IPS-18c (cell line): ENCODE results near the gene ARHGEF3.
"Not testable (repeated sequence)": the region's sequence is repeated elsewhere in the genome, so short reads cannot be mapped to it uniquely, and the experiment has no call there.

ENCODE experiments used
- H3K4me3 ChIP-seq: 2 replicates; pipeline ENCODE4 v1.7.0; 2013; ENCODE audit warnings: low read depth, mild to moderate bottlenecking, low read length, moderate library complexity; ENCODE audit not compliant: insufficient read depth
- H3K9me3 ChIP-seq: one replicate; pipeline ENCODE4 v1.6.1; 2013; ENCODE audit warnings: mild to moderate bottlenecking, low read length, moderate library complexity; ENCODE audit not compliant: control insufficient read depth, insufficient read depth

ARHGEF3 gene

GRCh38 chr3:56725175-56725574 is 76.6 kb downstream of the ARHGEF3 start:
- H3K4me3 ChIP-seq, result no peak overlapping the region
- no peaks in the 10 kb centered on the region for H3K9me3 ChIP-seq

GRCh38 chr3:56724676-56725075 is 77.1 kb downstream of the ARHGEF3 start:
- Histone ChIP-seq H3K9me3 (no peaks in the 10 kb centered on the region), H3K4me3 (no peak overlapping the region)

DNA sequence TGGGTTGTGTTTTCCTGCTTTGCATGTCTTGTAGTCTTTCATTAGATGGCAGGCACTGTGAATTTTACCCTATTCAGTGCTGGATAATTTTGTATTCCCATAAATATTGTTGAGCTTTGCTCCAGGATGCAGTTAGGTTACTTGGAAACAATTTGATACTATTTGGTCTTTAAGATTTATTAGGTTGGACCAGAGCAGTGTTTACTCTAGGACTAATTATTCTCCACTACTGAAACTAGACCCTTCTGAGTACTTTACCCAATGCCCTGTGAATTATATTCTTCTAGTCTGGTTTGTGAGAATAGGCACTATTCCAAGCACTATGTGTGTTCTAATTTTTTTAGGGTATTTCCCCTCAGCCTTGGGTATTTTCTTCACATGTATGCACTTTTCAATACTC is 80.9 kb downstream of the ARHGEF3 start:
- no peaks in the 10 kb centered on the region for H3K9me3 ChIP-seq
- no peak overlapping the region for H3K4me3 ChIP-seq

- not testable (repeated sequence) for H3K4me3 ChIP-seq, H3K9me3 ChIP-seq
These were observed 82.9 kb downstream of the ARHGEF3 start for GRCh38 chr3:56718809-56719208.

DNA sequence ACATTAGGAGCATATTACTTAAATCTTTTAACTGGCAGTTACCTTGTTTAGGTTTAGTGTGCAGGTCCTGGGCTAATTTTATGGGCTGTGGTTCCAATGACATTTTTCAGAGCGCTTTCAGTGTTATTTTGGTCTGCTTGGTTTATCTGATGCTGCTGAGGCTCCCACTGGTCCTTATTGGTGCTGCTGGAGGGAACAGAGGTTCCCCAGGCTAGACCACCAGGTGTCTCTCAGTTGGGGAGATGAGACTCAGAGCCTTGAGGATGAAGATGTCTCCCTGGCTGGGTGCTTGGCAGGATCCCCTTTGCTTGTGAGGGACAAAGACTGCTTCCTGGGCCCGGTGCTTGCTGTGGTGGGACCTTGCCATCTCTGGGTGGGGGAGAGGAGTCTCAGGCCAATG is 90.4 kb downstream of the ARHGEF3 start:
- Histone ChIP-seq H3K4me3 (no peak overlapping the region), H3K9me3 (no peaks in the 10 kb centered on the region)

DNA sequence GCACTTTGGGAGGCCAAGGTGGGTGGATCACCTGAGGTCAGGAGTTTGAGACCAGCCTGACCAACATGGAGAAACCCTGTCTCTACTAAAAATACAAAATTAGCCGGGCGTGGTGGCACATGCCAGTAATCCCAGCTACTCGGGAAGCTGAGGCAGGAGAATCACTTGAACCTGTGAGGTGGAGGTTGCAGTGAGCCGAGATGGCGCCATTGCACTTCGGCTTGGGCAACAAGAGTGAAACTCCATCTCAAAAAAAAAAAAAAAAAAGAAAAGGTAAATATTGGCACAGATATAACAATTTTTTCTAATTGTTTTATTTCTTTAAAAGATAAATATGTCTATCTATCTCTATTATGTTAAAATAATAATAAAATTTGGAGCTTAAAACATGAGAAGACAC is 94.3 kb downstream of the ARHGEF3 start:
- not testable (repeated sequence) for H3K4me3 ChIP-seq, H3K9me3 ChIP-seq

GRCh38 chr3:56706629-56707028 is 95.1 kb downstream of the ARHGEF3 start:
- Histone ChIP-seq H3K4me3 (no peak overlapping the region), H3K9me3 (no peaks in the 10 kb centered on the region)

- Histone ChIP-seq H3K4me3 (no peak overlapping the region), H3K9me3 (no peaks in the 10 kb centered on the region)
These were observed 97.0 kb downstream of the ARHGEF3 start for GRCh38 chr3:56704706-56705105.

GRCh38 chr3:56702490-56703315 is 99.0 kb downstream of the ARHGEF3 start:
- Histone ChIP-seq H3K4me3 (no peak overlapping the region), H3K9me3 (no peaks in the 10 kb centered on the region)

DNA sequence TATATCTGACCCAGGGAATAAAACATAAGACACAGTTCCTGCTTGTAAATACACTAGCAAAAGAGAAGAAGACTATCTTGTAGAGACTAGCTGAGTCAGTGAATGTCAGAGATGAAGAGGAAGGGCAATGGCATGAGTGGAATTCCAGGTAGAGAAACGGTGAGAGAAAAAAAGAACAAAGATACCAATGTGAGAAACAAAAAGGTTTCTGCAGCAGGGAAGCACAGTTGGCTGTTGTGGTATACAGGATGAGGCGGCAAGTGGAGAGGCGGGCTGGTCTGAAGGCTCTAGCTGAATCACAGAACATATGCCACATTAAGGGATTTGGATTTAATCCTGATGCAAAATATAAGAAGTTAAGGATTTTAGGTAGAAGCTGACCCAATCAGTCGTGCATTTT is 101.6 kb downstream of the ARHGEF3 start:
- no peaks in the 10 kb centered on the region for H3K9me3 ChIP-seq
- no peak overlapping the region for H3K4me3 ChIP-seq

DNA sequence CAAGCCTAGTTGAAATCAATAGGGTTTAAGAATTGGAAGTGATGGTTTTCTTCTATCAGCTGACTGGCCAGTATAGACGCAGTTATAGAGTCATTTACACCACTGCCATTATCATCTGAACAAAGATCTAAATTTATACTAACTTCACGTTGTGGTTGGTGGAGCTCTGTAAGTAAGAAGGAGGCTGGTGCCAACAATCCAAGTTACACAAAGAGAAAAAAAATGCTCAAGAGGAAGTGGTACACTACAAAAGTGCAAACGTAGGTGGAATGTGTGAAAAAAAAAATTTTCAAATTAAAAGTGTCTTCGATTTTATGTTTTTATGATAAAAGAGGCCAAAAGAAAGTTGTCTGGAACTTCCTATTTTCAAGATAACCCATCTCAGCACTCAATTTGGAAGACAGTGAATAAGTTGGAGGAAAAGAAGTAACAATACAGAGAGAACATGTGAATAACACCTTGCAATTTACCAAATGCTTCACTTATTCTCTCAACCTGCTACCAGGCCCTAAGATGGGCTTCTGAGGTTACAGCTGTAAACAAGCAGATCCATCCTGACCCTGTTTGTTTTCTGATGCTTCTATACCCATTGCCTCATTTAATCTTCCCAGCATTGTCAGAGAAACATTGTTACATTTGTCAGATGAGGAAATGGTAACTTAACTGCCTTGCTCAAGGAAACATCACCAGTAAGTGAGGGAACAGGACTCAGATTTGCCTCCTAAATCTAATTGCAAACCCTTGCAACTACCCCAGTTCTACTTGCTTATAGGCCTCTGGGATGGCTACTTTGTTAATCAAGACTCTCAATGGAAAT is 106.7 kb downstream of the ARHGEF3 start:
- no peak overlapping the region for H3K4me3 ChIP-seq

DNA sequence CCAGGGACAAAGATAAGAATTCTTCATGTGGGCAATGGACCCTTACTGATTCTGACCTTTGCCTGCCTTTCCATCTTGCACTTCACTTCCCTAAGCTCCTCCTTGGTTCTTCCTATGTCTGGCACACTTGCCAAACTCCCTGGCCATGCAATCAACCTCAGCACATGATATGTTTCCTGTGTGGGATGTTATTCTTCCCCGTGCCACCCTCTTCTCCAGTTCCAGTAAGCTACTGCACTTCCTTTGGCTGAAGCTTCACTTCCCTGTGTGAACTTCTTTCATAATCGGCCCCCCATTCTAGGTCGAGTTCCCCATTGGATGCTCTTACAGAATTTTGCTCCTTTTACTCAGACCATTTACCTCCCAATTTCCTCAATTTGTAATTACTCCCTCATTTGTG is 108.0 kb downstream of the ARHGEF3 start:
- peaks cover 2% of the 10 kb centered on the region for H3K9me3 ChIP-seq
- no peak overlapping the region for H3K4me3 ChIP-seq

More for the DNA sequence above, 106.7 kb downstream of the ARHGEF3 start:
- peaks cover 2% of the 10 kb centered on the region for H3K9me3 ChIP-seq

- not testable (repeated sequence) for H3K9me3 ChIP-seq, H3K4me3 ChIP-seq
These were observed 109.0 kb downstream of the ARHGEF3 start for GRCh38 chr3:56692520-56693433.

DNA sequence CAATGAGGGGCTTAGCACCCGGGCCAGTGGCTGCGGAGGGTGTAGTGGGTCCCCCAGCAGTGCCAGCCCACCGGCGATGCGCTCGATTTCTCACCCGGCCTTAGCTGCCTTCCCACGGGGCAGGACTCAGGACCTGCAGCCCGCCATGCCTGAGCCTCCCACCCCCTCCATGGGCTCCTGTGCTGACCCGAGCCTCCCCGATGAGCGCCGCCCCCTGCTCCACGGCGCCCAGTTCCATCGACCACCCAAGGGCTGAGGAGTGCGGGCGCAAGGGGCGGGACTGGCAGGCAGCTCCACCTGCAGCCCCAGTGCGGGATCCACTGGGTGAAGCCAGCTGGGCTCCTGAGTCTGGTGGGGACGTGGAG is 109.8 kb downstream of the ARHGEF3 start:
- H3K9me3 ChIP-seq, H3K4me3 ChIP-seq: not testable (repeated sequence)

DNA sequence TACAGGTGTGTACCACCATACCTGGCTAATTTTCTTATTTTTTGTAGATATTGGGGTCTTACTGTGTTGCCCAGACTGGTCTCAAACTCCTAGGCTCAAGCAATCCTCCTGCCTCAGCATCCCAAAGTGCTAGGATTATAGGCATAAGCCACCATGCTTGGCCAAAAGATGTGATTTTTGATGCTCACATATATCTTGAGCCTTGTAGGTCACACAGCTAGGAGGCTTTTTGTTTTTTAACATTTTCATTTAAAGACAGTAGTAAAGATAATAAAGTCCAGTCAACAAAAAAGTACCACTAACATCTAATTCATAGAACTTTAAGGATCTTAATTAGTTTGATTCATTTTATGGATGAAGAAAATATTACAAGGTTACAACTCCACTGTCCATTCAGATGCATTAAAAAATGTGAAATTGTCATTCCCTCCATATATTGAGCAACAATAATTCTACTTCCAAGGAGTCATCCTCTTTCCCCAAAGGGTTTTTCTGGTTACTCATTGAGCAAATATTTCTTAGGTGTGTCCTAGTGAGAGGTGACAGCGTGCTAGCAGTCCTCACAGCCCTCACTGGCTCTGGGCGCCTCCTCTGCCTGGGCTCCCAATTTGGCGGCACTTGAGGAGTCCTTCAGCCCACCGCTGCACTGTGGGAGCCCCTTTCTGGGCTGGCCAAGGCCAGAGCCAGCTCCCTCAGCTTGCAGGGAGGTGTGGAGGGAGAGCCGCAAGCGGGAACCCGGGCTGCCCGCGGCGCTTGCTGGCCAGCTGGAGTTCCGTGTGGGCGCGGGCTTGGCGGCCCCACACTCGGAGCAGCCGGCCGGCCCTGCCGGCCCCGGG is 110.4 kb downstream of the ARHGEF3 start:
- H3K9me3 ChIP-seq, result peaks cover 2% of the 10 kb centered on the region
- no peak overlapping the region for H3K4me3 ChIP-seq

- H3K9me3 ChIP-seq, result peaks cover 1% of the 10 kb centered on the region
These were observed 112.4 kb downstream of the ARHGEF3 start for GRCh38 chr3:56689303-56689702.

GRCh38 chr3:56688191-56688590 is 113.6 kb downstream of the ARHGEF3 start:
- Histone ChIP-seq H3K4me3 (no peak overlapping the region), H3K9me3 (peaks cover 4% of the 10 kb centered on the region)

More at GRCh38 chr3:56689303-56689702, 112.4 kb downstream of the ARHGEF3 start:
- no peak overlapping the region for H3K4me3 ChIP-seq
